ENCODE results near the gene RIC8B. TPM values are rescaled to one million over a fixed set of nuclear protein-coding genes. Genes with fewer than 3 reads are reported as not detected.

RIC8B gene
- polyA plus RNA-seq, 1 donor: 13.9 TPM

DNA sequence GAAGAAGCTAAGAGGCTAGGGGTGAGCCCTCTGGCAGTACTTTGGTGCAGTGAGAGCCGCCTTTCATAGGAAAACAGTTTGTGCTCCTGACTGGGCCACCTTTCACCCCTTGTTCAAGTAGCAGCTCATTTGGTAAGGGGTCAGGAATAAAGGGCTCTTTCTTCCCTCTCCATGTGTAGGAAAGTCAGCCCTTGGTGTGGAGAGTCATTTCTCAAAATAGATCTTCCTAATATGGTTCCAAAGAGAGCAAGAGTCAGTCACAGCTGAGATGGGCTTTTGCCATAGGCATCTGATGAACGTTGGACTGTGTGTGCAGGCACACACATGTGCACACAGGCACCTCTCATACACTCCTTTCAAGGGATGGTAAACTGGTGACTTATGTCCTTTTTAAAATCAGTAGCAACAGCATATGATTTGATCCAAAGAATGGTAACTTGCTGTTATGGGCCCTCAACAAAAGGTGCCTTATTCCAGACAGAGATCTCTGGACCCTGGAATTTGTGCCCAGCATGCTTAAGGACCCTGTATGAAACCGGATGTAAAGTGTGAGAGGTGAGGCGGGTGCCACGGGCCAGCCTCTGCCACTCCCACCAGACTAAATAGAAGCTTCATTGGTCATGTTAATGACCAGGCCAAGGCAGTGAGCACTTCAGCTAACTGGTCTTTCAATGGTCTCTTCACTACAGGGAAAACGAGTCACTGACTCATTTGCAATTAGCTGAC lies 16.7 kb upstream of the RIC8B start:
- Histone ChIP-seq H3K9me3 (ENCODE audit: control insufficient read depth, low read depth, low read length) (no peaks in the 10 kb centered on the region), H3K27ac (ENCODE audit: low read length) (no peak overlapping the region), H3K4me1 (ENCODE audit: control insufficient read depth, insufficient read depth, low read length) (no peaks in the 10 kb centered on the region), H3K27me3 (ENCODE audit: control insufficient read depth, insufficient read depth, low read length) (no peaks in the 10 kb centered on the region), H3K4me3 (ENCODE audit: low read length) (no peak overlapping the region), H3K36me3 (ENCODE audit: control insufficient read depth, insufficient read depth, low read length) (no peaks in the 10 kb centered on the region)
- no CpG with 5 or more reads among the region's 6 CpGs for WGBS (ENCODE audit: insufficient coverage, low lambda C conversion rate)
- DNase-seq: no peak

DNA sequence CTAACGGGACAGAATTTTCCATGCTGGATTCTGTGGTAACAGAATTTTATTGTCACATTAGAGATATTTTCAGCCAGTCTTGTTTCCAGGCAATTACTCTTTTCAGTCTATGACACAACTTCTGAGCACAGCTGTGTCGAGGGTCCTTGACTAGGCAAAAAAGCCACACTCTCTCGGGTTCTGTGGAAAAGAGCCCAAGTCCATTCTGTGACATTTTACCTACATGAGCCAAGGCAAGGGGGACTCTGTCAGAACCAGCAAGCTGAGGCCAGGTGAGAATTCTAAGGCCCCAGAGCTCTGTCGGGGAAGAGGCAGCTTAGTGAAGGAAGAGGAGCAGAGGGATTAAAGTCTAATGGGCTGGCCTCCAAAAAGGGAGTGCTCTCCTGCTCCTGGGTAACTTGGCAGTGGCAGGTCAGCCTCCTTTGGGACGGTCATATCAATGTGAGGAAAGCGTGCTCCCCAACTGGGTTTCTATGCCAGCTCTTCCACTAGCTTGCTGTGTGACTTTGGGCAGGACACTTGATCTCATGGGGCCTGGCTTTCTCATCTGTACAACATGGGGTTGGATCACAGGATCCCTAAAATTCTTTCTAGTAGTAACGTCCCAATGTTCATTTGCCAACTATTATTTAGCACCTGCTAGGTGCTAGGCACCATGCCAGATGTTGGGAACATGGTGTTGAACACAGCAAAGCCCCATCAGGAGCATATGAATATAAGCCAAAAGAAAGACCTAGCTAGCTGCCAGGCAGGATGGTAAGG lies 16.0 kb upstream of the RIC8B start:
- Histone ChIP-seq H3K27ac (ENCODE audit: low read length) (no peak overlapping the region), H3K9me3 (ENCODE audit: control insufficient read depth, low read depth, low read length) (no peaks in the 10 kb centered on the region), H3K4me3 (ENCODE audit: low read length) (no peak overlapping the region), H3K4me1 (ENCODE audit: control insufficient read depth, insufficient read depth, low read length) (no peaks in the 10 kb centered on the region), H3K27me3 (ENCODE audit: control insufficient read depth, insufficient read depth, low read length) (no peaks in the 10 kb centered on the region), H3K36me3 (ENCODE audit: control insufficient read depth, insufficient read depth, low read length) (no peaks in the 10 kb centered on the region)
- WGBS (ENCODE audit: insufficient coverage, low lambda C conversion rate): no CpG with 5 or more reads among the region's 7 CpGs
- no peak for DNase-seq

DNA sequence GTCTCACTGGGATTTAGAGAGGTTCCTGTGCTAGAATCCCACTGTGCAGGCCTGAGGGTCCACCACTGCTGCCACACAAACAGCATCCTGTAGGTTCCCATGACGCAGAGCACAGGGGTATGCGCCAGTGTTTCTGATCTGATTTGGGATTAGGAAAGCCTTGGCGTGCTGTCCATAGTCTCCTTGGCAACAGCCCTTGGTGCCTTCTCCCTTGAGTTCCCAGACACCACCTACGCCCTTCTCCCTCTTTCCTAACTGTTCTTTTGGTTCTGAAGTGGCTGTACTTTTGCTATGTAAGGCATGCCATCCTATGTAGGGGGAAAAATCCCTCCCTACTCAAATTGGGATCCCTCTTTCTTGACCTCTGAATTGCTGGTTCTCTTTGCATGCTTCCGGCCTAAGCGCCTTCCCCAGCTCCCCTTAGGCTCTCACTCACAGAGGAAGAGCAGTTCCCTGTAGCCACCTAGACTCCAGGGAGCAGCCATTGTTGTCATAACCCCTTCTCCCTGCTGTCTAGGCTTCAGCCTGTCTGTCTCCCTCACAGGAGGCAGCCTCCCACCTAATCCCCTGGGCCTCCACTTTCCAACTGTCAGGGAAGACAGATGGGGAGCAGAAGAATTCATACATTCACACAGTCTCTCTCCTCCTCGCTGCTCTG lies 14.8 kb upstream of the RIC8B start:
- H3K27me3 ChIP-seq (ENCODE audit: control insufficient read depth, insufficient read depth, low read length): no peaks in the 10 kb centered on the region
- H3K36me3 ChIP-seq (ENCODE audit: control insufficient read depth, insufficient read depth, low read length): no peaks in the 10 kb centered on the region
- WGBS (ENCODE audit: insufficient coverage, low lambda C conversion rate): 100% methylated on average over 1 of the region's 7 CpGs
- no peak for DNase-seq
- no peak overlapping the region for H3K27ac ChIP-seq (ENCODE audit: low read length)
- no peak overlapping the region for H3K4me3 ChIP-seq (ENCODE audit: low read length)
- H3K4me1 ChIP-seq (ENCODE audit: control insufficient read depth, insufficient read depth, low read length): no peaks in the 10 kb centered on the region
- no peaks in the 10 kb centered on the region for H3K9me3 ChIP-seq (ENCODE audit: control insufficient read depth, low read depth, low read length)

DNA sequence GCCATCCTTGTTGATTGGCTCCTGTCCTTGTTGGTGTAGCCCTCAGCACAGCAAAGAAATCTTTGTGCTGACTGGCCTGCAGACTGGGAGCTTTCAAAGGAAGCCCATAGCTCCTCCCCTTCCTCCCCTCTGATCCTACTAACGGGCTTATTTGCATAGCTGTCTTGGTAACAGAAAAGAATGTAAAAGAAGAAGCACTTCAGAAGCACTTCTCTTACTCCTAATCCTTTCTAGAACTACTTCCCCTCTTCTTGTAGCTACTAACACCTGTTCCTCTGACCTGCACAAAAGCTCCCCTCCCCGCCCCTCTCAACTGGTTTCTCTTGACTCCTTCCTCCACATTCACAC lies 14.3 kb upstream of the RIC8B start:
- no peak for DNase-seq

GRCh38 chr12:106764220-106764619 lies 10.3 kb upstream of the RIC8B start:
- H3K27ac ChIP-seq (ENCODE audit: low read length): no peak overlapping the region
- H3K4me3 ChIP-seq (ENCODE audit: low read length): no peak overlapping the region
- no peak for DNase-seq
- H3K4me1 ChIP-seq (ENCODE audit: control insufficient read depth, insufficient read depth, low read length): no peaks in the 10 kb centered on the region
- no peaks in the 10 kb centered on the region for H3K9me3 ChIP-seq (ENCODE audit: control insufficient read depth, low read depth, low read length)
- no peaks in the 10 kb centered on the region for H3K36me3 ChIP-seq (ENCODE audit: control insufficient read depth, insufficient read depth, low read length)
- peaks cover 9% of the 10 kb centered on the region for H3K27me3 ChIP-seq (ENCODE audit: control insufficient read depth, insufficient read depth, low read length)

More for the DNA sequence above, 14.3 kb upstream of the RIC8B start:
- Histone ChIP-seq H3K4me3 (ENCODE audit: low read length) (no peak overlapping the region), H3K27ac (ENCODE audit: low read length) (no peak overlapping the region), H3K9me3 (ENCODE audit: control insufficient read depth, low read depth, low read length) (no peaks in the 10 kb centered on the region), H3K4me1 (ENCODE audit: control insufficient read depth, insufficient read depth, low read length) (no peaks in the 10 kb centered on the region), H3K27me3 (ENCODE audit: control insufficient read depth, insufficient read depth, low read length) (no peaks in the 10 kb centered on the region), H3K36me3 (ENCODE audit: control insufficient read depth, insufficient read depth, low read length) (no peaks in the 10 kb centered on the region)
- WGBS (ENCODE audit: insufficient coverage, low lambda C conversion rate): 100% methylated on average over 1 of the region's 2 CpGs

DNA sequence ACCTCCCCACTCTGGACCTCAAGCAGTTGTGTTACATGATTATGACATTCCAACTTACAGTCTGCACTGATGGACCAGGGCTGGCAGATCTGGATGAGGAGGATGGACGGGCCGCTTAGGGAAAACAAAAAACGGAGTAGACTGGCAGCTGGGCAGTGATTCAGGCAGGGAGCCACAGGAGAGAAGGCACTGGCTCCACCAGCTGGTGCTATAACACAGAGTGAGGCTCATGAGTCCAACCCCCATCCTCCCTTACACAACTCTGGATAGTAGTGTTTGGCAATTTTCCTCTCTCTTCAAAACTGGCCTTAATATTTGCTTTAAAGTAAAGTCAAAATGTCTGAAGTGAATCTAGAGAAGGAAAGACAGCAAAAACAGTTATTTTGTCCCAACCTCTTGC lies 9.7 kb upstream of the RIC8B start:
- Histone ChIP-seq H3K4me1 (ENCODE audit: control insufficient read depth, insufficient read depth, low read length) (no peaks in the 10 kb centered on the region), H3K27ac (ENCODE audit: low read length) (no peak overlapping the region), H3K36me3 (ENCODE audit: control insufficient read depth, insufficient read depth, low read length) (no peaks in the 10 kb centered on the region), H3K4me3 (ENCODE audit: low read length) (no peak overlapping the region), H3K9me3 (ENCODE audit: control insufficient read depth, low read depth, low read length) (no peaks in the 10 kb centered on the region), H3K27me3 (ENCODE audit: control insufficient read depth, insufficient read depth, low read length) (peaks cover 12% of the 10 kb centered on the region)
- whole genome bisulfite sequencing (ENCODE audit: insufficient coverage, low lambda C conversion rate): no CpG with 5 or more reads among the region's 3 CpGs
- DNase-seq: no peak

- Histone ChIP-seq H3K9me3 (ENCODE audit: control insufficient read depth, low read depth, low read length) (no peaks in the 10 kb centered on the region), H3K36me3 (ENCODE audit: control insufficient read depth, insufficient read depth, low read length) (no peaks in the 10 kb centered on the region), H3K4me1 (ENCODE audit: control insufficient read depth, insufficient read depth, low read length) (no peaks in the 10 kb centered on the region), H3K27me3 (ENCODE audit: control insufficient read depth, insufficient read depth, low read length) (peaks cover 12% of the 10 kb centered on the region), H3K27ac (ENCODE audit: low read length) (no peak overlapping the region), H3K4me3 (ENCODE audit: low read length) (no peak overlapping the region)
- no CpG with 5 or more reads among the region's 8 CpGs for WGBS (ENCODE audit: insufficient coverage, low lambda C conversion rate)
- DNase-seq: no peak
Observed at GRCh38 chr12:106766393-106766826, 8.1 kb upstream of the RIC8B start.

GRCh38 chr12:106767206-106767605 lies 7.3 kb upstream of the RIC8B start:
- H3K9me3 ChIP-seq (ENCODE audit: control insufficient read depth, low read depth, low read length): no peaks in the 10 kb centered on the region
- H3K36me3 ChIP-seq (ENCODE audit: control insufficient read depth, insufficient read depth, low read length): no peaks in the 10 kb centered on the region
- H3K27ac ChIP-seq (ENCODE audit: low read length): no peak overlapping the region
- H3K27me3 ChIP-seq (ENCODE audit: control insufficient read depth, insufficient read depth, low read length): peaks cover 12% of the 10 kb centered on the region
- no peaks in the 10 kb centered on the region for H3K4me1 ChIP-seq (ENCODE audit: control insufficient read depth, insufficient read depth, low read length)
- no peak for DNase-seq
- H3K4me3 ChIP-seq (ENCODE audit: low read length): no peak overlapping the region
- no CpG with 5 or more reads among the region's 2 CpGs for WGBS (ENCODE audit: insufficient coverage, low lambda C conversion rate)

- Histone ChIP-seq H3K9me3 (ENCODE audit: control insufficient read depth, low read depth, low read length) (no peaks in the 10 kb centered on the region), H3K27ac (ENCODE audit: low read length) (no peak overlapping the region)
- 23% methylated on average over 2 of the region's 9 CpGs for WGBS (ENCODE audit: insufficient coverage, low lambda C conversion rate)
Observed at GRCh38 chr12:106767954-106768822, 6.3 kb upstream of the RIC8B start.

DNA sequence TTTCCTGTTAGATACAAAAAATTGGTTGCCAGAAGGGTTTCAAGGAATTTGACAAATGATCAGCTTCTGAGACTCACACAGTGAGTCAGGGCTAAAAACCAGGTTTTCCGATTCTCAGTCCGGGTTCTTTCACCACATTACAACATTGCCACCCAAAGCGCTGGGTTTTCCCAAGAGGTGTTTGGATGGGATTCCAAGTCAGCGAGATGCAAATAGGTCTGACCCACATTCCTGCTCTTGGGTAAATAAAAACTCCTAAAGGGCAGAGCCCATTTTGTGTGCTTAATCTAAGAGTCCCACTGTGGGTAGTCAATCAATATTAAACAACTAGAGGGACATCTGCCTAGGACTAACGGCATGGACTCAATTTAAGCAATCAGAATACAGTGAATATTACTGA lies 5.4 kb upstream of the RIC8B start:
- no peaks in the 10 kb centered on the region for H3K36me3 ChIP-seq (ENCODE audit: control insufficient read depth, insufficient read depth, low read length)
- H3K27ac ChIP-seq (ENCODE audit: low read length): no peak overlapping the region
- WGBS (ENCODE audit: insufficient coverage, low lambda C conversion rate): 71% methylated on average over 2 of the region's 5 CpGs
- peaks cover 12% of the 10 kb centered on the region for H3K27me3 ChIP-seq (ENCODE audit: control insufficient read depth, insufficient read depth, low read length)
- no peak overlapping the region for H3K4me3 ChIP-seq (ENCODE audit: low read length)
- no peaks in the 10 kb centered on the region for H3K4me1 ChIP-seq (ENCODE audit: control insufficient read depth, insufficient read depth, low read length)
- DNase-seq: no peak
- no peaks in the 10 kb centered on the region for H3K9me3 ChIP-seq (ENCODE audit: control insufficient read depth, low read depth, low read length)

More at GRCh38 chr12:106767954-106768822, 6.3 kb upstream of the RIC8B start:
- H3K4me1 ChIP-seq (ENCODE audit: control insufficient read depth, insufficient read depth, low read length): no peaks in the 10 kb centered on the region
- no peaks in the 10 kb centered on the region for H3K36me3 ChIP-seq (ENCODE audit: control insufficient read depth, insufficient read depth, low read length)
- no peak for DNase-seq
- no peak overlapping the region for H3K4me3 ChIP-seq (ENCODE audit: low read length)
- H3K27me3 ChIP-seq (ENCODE audit: control insufficient read depth, insufficient read depth, low read length): peaks cover 12% of the 10 kb centered on the region

All from large intestine (tissue), 3 donors.